Measurements from ENCODE around the gene TMEM225B.
"Not testable (repeated sequence)": the region's sequence is repeated elsewhere in the genome, so short reads cannot be mapped to it uniquely, and the experiment has no call there.

The TMEM225B gene

GRCh38 chr7:99597762-99598501 lies at the start of gene TMEM225B:
TMEM225B (plus strand) TSS chr7:99598267; CDS start chr7:99604389, 6,122 bp downstream.
- no peak within 1 kb of the TSS for H3K27ac ChIP-seq
- no peak for DNase-seq (ENCODE audit: low spot score)
- CTCF ChIA-PET: interaction anchor here (0.5 to 1.0 kb wide), 4 partner anchors 12 to 148 kb away, joined by 3 read pairs; no protein-coding TSS in a partner anchor
- TF ChIP-seq CTCF (conservative IDR thresholded peaks at IDR 0.05; ENCODE audit: low read depth): no peak
- POLR2A ChIA-PET (ENCODE audit: low non-redundant PET): no interaction called here

- POLR2A ChIA-PET (ENCODE audit: low non-redundant PET); CTCF ChIA-PET; DNase-seq (ENCODE audit: low spot score); H3K27ac ChIP-seq: not testable (repeated sequence)
These were observed 48.5 kb upstream of the TMEM225B start for GRCh38 chr7:99549545-99549944.

- POLR2A ChIA-PET (ENCODE audit: low non-redundant PET): interaction anchor here (0.8 kb wide), 1 partner anchor 47 kb away, joined by 3 read pairs; the partner anchor contains the start of gene ZKSCAN5
- peak; percentile 20 for DNase-seq (ENCODE audit: low spot score)
- TF ChIP-seq CTCF (conservative IDR thresholded peaks at IDR 0.05; ENCODE audit: low read depth): no peak
- CTCF ChIA-PET: no interaction called here
- peak overlapping the region; percentile 74 for H3K27ac ChIP-seq
These were observed 46.7 kb upstream of the TMEM225B start for GRCh38 chr7:99551334-99551733.

- ChIA-PET CTCF (interaction anchor here (0.7 kb wide), 1 partner anchor 27 kb away, joined by 3 read pairs; no protein-coding TSS in a partner anchor), POLR2A (ENCODE audit: low non-redundant PET) (interaction anchor here (0.8 kb wide), 1 partner anchor 47 kb away, joined by 3 read pairs; the partner anchor contains the start of gene ZKSCAN5)
- H3K27ac ChIP-seq: peak within 1 kb of the TSS; percentile 74
- no peak for TF ChIP-seq CTCF (conservative IDR thresholded peaks at IDR 0.05; ENCODE audit: low read depth)
- peak; percentile 96 for DNase-seq (ENCODE audit: low spot score)
These were observed 46.2 kb upstream of the TMEM225B start, which contains the start of gene FAM200A for GRCh38 chr7:99551767-99552463. FAM200A (minus strand) TSS chr7:99552114; CDS start chr7:99548407, 3,707 bp downstream.

- ChIA-PET POLR2A (ENCODE audit: low non-redundant PET) (no interaction called here), CTCF (interaction anchor here (0.6 kb wide), 1 partner anchor 44 kb away, joined by 4 read pairs; no protein-coding TSS in a partner anchor)
- no peak for DNase-seq (ENCODE audit: low spot score)
- no peak overlapping the region for H3K27ac ChIP-seq
- no peak for TF ChIP-seq CTCF (conservative IDR thresholded peaks at IDR 0.05; ENCODE audit: low read depth)
These were observed 45.0 kb upstream of the TMEM225B start for GRCh38 chr7:99553039-99553438.

- ChIA-PET POLR2A (ENCODE audit: low non-redundant PET) (no interaction called here), CTCF (interaction anchor here (0.7 kb wide), 1 partner anchor 59 kb away, joined by 7 read pairs; no protein-coding TSS in a partner anchor)
- no peak overlapping the region for H3K27ac ChIP-seq
- no peak for TF ChIP-seq CTCF (conservative IDR thresholded peaks at IDR 0.05; ENCODE audit: low read depth)
- no peak for DNase-seq (ENCODE audit: low spot score)
These were observed 43.1 kb upstream of the TMEM225B start for GRCh38 chr7:99554939-99555338.

All from RWPE1 (cell line).